Measurements from ENCODE around the gene OBSCN.

OBSCN gene

DNA sequence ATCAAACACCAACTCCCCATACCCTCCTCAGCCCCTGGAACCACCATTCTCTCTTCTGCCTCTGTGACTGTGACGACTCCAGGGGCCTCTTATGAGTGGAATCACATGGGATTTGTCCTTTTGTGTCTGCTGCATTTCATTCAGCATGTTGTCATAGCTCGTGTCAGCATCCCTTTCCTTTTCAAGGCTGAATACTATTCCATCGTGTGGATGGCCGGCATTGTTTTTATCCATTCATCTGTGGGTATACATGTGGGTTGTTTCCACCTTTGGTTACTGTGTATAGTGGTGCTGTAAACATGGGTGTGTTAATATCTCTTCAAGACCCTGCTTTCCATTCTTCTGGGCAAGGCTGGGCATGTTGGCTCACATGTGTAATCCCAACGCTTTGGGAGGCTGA lies 17.1 kb upstream of the OBSCN start:
- DNase-seq (ENCODE audit: low read depth, low spot score) = no peak

DNA sequence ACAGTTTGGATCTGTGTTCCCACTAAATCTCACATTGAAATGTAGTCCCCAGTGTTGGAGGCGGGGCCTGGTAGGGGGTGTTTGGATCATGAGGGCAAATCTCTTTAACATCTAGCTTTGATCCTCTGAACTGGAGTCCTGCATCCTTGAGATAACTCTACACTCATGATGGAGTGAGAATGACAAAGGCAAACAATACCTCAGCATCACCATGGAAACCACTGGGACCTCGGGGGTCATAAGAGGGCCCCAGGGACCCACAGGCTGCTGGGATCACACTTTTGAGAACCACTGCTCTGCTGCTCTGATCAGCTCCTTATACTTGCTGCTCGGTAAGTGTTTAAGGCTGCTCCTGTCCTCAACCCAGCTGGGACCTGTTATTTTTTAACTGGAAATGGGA lies 13.4 kb upstream of the OBSCN start:
- no peak for DNase-seq (ENCODE audit: low read depth, low spot score)

DNA sequence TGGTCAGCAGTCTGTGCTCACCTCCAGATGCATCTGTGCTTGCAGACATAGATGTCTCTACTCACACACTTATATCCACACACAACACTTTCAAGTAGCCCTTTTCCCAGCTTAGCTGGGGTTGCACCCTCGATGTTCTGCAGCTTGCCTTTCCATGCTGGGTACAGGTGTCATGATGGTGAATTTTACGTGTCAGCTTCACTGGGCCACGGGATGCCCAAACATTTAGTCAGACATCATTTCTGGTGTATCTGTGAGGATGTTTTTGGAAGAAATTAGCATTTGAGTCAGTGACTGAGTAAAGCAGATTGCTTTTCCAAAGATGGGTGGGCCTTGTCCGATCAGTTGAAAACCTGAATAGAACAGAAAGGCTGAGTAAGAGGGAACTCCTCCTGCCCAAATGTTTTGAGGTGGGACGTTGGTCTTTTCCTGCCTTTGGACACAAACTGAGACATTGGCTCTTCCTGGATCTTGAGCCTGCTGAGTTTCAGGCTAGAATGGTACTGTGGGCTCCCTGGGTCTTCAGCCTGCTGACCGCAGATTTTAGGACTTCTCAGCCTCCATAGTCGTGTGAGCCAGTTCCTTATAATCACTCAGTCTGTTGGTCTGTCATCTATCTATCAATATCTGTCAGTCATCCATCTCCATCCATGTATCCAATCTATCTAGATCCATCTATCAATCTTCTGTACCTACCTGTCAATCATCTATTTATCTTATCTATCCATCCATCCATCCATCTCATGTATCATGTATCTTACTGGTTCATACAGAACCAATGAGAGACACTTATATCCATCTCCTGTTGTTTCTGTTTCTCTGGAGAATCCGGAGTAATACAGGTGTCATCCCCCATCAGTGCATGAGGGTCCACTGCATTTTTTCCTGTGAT lies 12.7 kb upstream of the OBSCN start:
- no peak for DNase-seq (ENCODE audit: low read depth, low spot score)

DNA sequence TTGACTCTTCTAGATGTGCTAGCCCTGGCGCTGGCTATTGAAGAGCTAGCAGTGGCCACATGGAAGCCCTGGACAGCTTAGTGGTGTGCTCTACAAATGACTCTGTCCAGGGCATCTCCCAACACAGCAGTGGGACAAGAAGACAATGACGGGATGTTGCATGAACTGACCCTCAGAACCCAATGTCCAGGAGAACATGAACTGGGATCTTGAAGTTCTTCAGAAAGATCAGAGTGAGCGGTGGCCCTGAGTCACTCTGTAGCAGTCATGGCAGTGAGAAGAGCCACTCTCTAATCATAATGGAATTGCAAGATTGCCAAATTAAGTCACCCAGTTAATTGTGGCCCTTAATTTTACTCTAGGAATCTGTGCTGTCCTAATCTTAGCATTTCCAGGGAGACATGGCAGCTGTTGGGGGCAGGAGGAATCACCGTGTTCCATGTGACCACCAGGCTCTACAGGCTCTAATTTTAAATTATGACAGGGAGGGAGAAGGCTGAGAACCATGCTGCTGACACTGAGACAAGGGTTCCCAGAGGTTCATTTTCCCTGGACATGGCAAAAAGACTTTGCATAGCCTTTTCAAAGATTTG lies 10.2 kb upstream of the OBSCN start:
- no peak for DNase-seq (ENCODE audit: low read depth, low spot score)

DNA sequence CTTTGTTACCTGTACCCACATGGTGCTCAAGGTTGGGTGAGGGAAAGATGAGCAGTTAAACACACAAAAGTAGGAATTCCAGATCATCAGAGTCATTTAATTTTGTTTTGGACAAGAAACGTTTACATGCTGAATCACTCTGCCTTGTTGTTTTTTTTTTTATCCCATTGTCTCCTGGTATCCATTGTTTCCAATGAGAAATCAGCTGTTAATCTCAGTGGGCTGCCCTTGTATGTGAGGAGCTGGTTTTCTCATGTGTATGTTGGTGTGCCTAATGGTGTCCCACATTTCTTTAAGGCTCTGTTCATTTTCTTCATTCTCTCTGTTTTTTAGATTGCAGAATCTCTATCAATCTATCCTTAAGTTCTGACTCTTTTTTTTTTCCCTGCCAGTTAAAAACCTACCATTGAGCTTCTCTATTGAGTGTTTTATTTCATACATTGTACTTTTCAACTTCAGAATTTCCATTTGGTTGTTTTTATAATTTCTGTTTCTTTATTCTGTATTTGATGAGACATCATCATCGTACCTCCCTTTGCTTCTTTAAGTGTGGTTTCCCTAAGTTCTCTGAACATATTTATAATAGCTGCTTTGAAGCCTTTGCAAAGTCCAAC lies 8.8 kb upstream of the OBSCN start:
- no peak for DNase-seq (ENCODE audit: low read depth, low spot score)

DNA sequence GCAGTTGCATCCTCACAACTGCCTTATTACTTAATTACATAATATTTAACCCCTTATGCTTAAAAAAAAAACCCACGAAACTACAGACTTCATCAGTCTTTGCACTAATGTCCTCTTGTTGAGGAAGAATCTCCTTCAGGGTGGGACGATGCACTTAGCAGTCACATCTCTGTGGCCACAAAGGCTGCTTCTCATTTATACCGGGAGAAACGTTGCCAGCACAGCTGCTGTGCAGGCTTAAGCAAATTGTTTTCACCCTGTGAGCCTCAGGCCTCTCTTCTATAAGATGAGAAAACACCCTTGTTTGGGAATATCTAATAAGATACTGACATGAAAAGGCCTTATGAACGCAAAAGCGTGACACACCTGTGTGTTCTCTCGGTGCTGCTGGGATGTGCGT lies 2.9 kb upstream of the OBSCN start:
- DNase-seq (ENCODE audit: low read depth, low spot score) = no peak

DNA sequence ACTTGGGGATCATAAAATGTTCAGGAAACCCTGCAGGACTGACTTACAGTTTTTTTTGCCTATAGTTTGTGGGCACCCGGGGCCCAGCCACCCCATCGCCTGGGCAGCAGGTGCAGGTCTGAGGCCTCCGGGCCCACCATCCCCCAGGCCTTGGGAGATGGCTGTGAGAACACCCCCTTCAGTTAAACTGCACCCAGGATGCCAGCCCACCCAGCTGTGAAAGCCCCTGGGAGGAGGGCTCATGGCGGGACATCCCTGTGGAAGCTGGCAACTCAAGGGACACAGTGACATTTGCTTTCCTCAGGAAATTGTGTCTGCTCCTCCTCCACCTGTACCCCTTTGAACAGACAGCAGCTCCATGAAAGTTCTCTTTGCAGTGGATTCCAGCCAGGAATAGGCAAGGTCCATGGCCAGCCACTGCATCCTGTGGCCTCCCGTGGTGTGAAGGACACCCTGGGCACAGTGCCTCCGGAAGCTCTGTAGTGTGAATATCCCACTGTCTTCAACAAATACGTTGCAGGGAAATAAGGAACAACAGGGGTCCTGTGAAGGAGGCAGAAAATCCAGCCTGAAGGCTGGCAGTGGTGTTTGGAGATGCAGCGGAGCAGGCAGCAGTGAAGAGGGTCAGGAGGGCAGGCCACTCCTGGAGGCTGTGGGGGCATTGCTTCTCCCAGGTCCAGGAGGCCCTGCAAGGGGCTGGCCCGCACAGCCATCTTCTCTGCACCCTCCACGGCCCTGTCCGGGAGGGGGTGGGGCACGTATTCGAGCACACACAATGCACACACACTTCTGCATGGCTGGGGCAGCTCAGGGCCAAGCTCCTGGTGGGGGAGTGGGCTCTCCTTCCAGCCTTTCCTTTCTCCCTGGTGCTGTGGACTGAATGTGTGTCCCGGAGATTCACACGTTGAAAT lies 2.1 kb upstream of the OBSCN start:
- no peak for DNase-seq (ENCODE audit: low read depth, low spot score)

DNA sequence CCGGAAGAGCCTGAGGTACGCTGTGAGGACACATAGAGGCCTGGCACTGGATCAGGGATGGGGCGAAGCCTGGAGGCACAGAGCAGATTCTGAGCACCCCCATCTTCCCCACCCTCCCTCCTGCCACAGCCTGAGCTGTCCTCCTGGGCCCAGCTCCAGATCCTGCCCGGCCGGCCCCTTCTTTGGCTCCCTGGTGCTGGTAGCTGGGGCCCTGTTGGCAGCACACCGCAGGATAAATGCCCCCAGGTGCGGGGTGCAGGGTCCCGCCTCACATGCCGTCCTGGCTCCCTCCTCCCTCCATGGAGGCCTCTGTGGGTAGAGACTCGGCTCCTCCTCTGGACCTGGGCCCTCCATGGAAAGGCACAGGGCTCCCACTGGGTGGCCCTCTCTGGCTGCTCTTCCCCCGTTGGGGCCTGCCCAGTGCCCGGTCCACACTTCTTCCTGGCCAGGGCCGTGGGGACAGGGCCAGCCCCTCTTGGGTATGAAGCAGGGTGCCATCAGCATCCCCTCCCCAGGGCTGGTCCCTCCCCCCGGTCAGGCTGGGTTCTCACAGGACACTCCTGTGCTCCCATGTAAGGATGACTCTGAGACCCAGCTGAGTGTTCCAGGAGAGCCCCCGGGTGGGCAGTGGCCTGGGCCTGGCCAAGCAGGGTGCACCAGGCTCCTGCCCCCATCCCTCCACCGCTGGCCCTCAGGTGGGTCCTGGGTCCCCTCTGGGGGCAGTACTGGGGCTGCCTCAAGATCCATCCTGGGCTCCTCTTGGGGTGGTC lies 1.1 kb upstream of the OBSCN start:
- DNase-seq (ENCODE audit: low read depth, low spot score) = no peak

DNA sequence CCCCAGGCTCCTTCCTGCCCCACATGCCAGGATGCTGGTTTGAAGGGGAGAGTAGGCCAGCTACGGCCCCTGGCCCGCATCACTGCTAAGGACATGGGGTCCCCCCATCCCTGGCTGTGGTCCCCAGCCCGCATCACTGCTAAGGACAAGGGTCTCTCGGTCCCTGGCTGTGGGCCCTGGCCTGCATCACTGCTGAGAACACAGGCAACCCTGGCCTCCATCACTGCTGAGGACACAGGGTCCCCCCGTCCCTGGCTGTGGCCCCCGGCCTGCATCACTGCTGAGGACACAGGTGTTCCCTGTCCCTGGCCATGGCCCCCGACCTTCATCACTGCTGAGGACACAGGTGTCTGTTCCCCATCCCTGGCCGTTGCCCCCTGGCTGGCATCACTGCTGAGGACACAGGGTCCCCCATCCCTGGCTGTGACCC lies 448 bp upstream of the OBSCN start:
- DNase-seq (ENCODE audit: low read depth, low spot score) = no peak

DNA sequence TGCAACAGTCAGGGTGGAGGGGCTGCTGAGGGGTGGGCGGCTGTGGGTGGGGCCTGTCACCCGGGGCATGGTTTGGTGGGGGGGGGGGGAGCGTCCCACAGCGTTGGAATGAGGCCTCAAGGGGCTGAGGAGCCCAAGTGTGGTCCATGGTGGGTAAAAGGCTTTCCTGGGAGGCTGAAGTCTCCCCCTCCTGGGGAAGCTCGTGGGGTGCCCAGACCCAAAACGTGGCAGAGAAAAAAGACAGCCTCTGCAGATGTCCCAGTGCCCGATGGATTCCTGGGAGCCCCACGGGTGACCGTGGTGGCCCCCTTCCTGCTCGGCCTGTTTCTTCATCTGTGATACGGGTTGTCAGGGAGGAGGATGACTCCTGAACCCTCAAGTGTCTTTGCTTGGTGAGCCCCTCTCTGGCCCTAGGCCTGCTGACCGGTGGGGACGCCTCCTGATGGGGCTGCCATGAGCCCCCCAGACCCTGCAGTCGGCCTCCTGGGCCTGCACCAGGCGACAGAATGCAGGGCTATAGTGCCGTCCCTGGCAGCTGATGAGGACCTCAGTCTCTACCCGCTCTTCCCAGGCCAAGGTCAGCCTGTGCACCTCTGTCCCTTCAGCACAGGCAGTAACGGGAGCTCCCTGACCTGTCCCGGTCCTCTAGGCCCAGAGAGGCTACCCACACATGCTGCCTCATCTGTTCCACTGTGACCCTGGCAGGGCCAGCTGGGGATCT lies 1.1 kb downstream of the OBSCN start:
- DNase-seq (ENCODE audit: low read depth, low spot score) = no peak

DNA sequence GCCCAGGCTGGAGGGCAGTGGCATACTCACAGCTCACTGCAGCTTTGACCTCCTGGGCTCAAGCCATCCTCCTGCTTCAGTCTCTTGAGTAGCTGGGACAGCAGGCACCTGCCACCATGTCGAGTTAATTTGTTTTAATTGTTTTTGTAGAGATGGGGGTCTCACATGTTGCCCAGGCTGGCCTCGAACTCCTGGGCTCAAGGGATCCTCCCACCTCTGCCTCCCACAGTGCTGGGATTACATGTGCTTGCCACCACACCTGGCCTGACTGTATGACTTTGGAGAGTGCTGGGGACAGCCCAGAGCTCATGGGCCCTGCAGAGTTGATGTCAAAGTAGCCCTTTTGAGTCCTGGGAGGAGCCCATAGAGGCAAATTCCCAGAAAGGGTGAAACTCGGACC lies 1.8 kb downstream of the OBSCN start:
- DNase-seq (ENCODE audit: low read depth, low spot score) = no peak

DNA sequence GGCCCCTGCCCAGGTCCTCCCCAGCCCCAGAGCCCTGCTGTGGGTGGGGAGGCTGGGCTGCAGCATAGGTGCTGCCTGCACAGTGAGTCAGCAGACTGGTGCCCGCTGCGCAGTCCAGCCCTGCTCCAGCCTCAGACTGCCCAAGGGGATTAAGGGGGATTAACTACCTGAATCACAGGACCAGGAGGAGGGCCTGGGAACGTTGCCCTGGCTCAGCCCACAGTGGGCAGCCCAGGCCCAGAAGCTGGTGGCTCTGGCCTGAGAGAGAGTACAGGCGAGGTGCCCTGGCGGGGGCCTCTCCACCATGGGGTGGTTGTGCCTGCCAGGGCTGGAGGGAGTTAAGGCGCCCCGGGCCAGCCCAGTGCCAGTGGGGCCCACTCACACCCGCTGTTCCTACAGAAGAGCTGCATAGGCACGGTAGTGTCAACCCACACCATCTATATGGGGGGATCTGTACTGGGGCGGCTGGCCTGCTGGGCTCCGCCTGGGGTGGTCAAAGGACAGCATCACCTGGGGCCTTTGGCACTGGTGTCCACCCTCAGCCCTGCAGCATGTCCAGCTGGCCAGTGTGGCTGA lies 2.3 kb downstream of the OBSCN start:
- DNase-seq (ENCODE audit: low read depth, low spot score) = no peak

DNA sequence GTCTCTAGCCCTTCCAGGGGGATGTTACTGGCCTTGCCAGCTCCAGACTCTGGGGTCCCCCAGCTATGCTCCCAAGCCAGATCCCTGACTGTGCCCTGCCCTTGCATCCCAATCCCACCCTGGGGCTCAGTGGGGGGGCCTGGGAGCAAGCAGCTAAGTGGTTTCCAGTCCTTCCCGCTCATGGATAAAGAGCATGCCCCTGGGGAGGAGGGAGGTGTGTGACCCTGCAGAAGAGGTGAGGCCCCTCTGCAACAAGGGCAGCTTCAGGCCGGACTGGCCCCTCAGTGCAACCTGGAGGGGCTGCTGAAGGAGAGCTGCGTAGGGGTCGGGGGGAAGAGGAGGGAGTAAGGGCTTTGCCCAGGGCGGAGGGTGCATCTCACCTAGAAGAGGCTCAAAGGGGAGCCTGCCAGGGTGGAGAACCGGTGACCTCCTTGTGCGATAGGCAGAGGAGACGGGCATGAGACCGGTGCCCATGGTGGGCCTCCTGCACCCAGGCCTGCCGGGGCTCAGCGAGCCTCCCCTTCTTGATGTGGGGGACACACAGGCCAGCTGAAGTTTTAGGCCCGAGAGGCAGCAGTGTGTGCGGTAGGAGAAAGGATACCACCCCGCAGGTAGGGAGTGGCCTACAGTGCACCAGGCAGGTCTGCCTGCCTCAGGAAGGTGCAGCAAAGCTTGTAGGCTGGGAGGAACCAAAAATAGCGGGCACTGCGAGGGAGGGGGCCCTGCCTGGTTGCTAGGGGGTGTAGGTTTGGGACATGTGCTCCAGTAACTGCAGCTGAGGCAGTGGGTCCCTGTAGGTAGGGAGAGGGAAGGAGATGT lies 3.1 kb downstream of the OBSCN start:
- DNase-seq (ENCODE audit: low read depth, low spot score) = no peak

DNA sequence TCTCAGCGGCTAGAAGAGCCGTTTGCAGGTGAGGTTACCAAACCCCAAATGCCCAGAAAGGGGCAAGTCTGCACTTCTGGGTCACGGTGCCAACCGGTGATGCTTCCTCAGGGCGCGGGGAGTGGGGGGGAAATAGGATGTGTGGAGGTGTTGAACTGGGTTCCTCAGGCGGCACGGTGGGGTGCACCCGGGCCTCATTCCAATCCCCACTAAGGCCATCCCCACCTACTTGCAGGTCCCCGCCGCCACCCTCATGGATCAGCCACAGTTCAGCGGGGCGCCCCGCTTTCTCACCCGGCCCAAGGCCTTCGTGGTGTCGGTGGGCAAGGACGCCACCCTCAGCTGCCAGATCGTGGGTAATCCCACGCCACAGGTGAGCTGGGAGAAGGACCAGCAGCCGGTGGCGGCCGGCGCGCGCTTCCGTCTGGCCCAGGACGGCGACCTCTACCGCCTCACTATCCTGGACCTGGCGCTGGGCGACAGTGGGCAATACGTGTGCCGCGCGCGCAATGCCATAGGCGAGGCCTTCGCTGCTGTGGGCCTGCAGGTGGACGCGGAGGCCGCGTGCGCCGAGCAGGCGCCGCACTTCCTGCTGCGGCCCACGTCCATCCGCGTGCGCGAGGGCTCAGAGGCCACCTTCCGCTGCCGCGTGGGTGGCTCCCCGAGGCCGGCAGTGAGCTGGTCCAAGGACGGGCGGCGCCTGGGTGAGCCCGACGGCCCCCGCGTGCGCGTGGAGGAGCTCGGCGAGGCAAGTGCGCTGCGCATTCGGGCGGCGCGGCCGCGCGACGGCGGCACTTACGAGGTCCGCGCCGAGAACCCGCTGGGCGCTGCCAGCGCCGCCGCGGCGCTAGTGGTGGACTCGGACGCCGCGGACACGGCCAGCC lies 3.9 kb downstream of the OBSCN start:
- no peak for DNase-seq (ENCODE audit: low read depth, low spot score)

DNA sequence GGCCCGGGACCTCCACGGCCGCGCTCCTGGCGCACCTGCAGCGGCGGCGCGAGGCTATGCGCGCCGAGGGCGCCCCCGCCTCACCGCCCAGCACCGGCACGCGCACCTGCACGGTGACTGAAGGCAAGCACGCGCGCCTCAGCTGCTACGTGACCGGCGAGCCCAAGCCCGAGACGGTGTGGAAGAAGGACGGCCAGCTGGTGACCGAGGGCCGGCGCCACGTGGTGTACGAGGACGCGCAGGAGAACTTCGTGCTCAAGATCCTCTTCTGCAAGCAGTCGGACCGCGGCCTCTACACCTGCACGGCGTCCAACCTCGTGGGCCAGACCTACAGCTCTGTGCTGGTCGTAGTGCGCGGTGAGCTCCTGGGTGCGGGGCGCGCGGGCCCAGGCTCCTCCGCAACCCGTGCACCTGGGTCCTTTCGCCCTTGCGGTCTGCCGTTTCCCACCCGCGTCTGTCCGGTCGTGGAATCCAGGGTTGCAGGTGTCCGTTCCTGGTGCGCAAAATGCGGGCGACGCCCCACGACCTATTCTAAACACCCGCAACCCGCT lies 4.6 kb downstream of the OBSCN start:
- no peak for DNase-seq (ENCODE audit: low read depth, low spot score)

DNA sequence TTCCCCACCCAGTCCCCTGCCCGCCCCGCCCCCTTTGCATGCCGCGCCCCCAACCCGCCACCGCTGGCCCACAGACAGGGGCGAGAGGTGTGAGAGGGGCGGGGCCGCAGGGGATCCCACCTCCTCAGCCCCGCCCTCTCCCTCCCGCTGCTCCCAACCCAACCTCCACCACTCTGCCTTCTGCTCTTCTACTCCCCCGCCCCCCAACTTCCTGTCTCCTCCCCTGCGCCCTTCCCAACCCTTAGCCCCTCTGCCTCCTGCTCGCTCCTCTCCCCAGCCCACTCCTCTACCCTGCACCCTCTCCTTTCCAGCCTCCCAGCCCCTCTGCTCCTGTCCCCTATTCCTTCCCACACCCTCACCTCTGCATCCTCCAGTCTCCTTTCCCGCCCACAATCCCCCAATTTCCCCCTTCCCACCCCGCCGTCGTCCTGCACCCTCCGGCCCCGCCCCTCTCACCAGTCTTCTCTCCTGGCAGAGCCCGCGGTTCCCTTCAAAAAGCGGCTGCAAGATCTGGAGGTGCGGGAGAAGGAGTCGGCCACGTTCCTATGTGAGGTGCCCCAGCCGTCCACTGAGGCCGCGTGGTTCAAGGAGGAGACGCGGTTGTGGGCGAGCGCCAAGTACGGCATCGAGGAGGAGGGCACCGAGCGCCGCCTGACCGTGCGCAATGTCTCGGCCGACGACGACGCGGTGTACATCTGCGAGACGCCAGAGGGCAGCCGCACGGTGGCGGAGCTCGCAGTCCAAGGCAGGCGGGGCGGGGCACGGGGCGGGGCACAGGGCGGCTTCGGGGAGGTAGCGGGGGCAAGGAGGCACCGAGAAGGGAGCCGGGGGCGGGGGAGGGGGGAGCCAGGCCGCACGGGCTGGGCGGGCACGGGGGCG lies 5.4 kb downstream of the OBSCN start:
- DNase-seq (ENCODE audit: low read depth, low spot score) = peak; percentile 23
